Neutrophil (primary cell): ENCODE results near the gene MYOZ3.

Experiments
- H3K27ac ChIP-seq: fragments of 200-600 bp; sonication (generic); 2 replicates; pipeline ENCODE4 v1.5.1; 2016; ENCODE audit warnings: mild to moderate bottlenecking, moderate library complexity
- H3K27me3 ChIP-seq: fragments of 200-600 bp; sonication (generic); 2 replicates; pipeline ENCODE4 v1.6.0; 2016; ENCODE audit warnings: mild to moderate bottlenecking
- H3K36me3 ChIP-seq: fragments of 200-600 bp; sonication (generic); 2 replicates; pipeline ENCODE4 v1.5.1; 2017
- H3K4me1 ChIP-seq, 2 experiments: fragments of 200-600 bp in 1 of 2; sonication (generic) in 1 of 2; 1 replicate in 1 of 2; 2 replicates in 1 of 2; pipeline versions ENCODE4 v1.5.1 to v1.6.1; 2013 to 2016; ENCODE audit warnings: low read depth in 1 of 2, low read length in 1 of 2, mild to moderate bottlenecking in 1 of 2, moderate library complexity in 1 of 2; ENCODE audit not compliant: control insufficient read depth in 1 of 2, insufficient read depth in 1 of 2
- H3K4me3 ChIP-seq, 2 experiments: fragments of 200-600 bp in 1 of 2; sonication (generic) in 1 of 2; 1 replicate in 1 of 2; 2 replicates in 1 of 2; pipeline ENCODE4 v1.5.1; 2013 to 2016; ENCODE audit warnings: low read depth in 1 of 2, low read length in 1 of 2, mild to moderate bottlenecking in 1 of 2, moderate library complexity in 1 of 2
- H3K9me3 ChIP-seq: fragments of 200-600 bp; sonication (generic); 2 replicates; pipeline ENCODE4 v1.5.1; 2016
- TF ChIP-seq, protein P1 (sequence below): fragments of 200-600 bp; sonication (generic); IDR thresholded peaks from 2 replicates; pipeline ENCODE4 v1.5.1; 2016; ENCODE audit warnings: antibody characterized with exemption

MYOZ3 gene

DNA sequence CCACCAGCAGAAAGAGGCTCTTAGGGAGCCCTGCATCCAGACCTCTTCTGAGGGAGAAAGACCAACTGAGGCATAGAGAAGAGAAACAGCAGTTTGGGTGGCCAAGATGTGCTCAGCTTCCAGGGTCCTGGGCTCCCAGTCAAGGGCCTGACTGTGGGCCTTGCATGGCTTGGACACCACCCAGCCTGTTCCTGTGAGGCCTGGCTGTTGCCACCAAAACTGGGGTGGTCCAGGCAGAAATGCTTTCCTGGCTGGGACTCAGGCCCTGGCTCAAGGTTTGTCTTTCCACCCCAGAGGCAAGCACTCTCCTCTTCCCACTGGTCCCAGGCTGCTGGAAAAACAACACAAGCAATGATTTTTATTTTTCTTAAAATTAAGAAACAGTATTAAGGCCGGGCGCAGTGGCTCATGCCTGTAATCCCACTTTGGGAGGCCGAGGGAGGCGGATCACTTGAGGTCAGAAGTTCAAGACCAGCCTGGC is 13.3 kb downstream of the MYOZ3 start:
- Histone ChIP-seq H3K27ac (no peak overlapping the region), H3K36me3 (no peaks in the 10 kb centered on the region), H3K9me3 (no peaks in the 10 kb centered on the region), H3K27me3 (peaks cover 25% of the 10 kb centered on the region), H3K4me1 (peaks cover 23 to 28% of the 10 kb centered on the region in 2 experiments), H3K4me3 (no peak overlapping the region)
- TF ChIP-seq, protein P1, sequence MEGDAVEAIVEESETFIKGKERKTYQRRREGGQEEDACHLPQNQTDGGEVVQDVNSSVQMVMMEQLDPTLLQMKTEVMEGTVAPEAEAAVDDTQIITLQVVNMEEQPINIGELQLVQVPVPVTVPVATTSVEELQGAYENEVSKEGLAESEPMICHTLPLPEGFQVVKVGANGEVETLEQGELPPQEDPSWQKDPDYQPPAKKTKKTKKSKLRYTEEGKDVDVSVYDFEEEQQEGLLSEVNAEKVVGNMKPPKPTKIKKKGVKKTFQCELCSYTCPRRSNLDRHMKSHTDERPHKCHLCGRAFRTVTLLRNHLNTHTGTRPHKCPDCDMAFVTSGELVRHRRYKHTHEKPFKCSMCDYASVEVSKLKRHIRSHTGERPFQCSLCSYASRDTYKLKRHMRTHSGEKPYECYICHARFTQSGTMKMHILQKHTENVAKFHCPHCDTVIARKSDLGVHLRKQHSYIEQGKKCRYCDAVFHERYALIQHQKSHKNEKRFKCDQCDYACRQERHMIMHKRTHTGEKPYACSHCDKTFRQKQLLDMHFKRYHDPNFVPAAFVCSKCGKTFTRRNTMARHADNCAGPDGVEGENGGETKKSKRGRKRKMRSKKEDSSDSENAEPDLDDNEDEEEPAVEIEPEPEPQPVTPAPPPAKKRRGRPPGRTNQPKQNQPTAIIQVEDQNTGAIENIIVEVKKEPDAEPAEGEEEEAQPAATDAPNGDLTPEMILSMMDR = no peak

DNA sequence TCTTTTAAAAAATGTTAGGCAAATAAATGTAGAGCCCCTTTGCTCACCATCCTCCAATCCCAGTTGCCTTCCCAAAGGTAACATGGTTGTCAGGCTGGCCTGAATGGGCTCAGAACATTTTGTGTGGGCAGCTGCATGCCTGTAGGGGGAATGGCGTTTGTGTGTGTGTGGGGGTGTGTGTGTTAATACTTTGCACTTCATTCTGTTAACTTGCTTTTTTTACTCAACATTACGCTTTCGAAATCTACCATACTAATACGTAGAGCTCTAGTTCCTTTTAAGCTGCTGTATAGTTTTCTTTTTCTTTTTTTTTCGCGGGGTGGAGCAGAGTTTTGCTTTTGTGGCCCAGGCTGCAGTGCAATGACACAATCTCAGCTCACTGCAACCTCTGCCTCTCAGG is 14.0 kb downstream of the MYOZ3 start:
- peaks cover 23 to 28% of the 10 kb centered on the region in 2 experiments for H3K4me1 ChIP-seq
- H3K4me3 ChIP-seq = no peak overlapping the region

DNA sequence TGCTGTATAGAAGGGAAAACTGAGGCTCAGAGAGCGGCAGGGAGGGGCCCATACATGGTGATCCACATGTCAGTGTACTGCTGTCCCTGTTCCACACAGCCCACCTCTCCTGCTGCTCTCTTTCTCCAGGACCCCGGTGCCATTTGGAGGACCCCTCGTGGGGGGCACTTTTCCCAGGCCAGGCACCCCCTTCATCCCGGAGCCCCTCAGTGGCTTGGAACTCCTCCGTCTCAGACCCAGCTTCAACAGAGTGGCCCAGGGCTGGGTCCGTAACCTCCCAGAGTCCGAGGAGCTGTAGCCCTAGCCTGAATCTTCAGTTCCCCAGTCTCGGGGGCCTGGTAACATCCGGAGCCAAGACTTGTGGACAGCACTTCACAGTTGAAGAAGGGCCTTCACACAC is 15.5 kb downstream of the MYOZ3 start:
- Histone ChIP-seq H3K4me1 (peaks cover 18 to 21% of the 10 kb centered on the region in 2 experiments), H3K9me3 (no peaks in the 10 kb centered on the region), H3K27ac (no peak overlapping the region), H3K4me3 (no peak overlapping the region), H3K27me3 (peaks cover 10% of the 10 kb centered on the region), H3K36me3 (no peaks in the 10 kb centered on the region)
- TF ChIP-seq, protein P1 = no peak

More for the DNA sequence above, 14.0 kb downstream of the MYOZ3 start:
- Histone ChIP-seq H3K9me3 (no peaks in the 10 kb centered on the region), H3K27me3 (peaks cover 25% of the 10 kb centered on the region), H3K27ac (no peak overlapping the region), H3K36me3 (no peaks in the 10 kb centered on the region)
- TF ChIP-seq, protein P1 = no peak

DNA sequence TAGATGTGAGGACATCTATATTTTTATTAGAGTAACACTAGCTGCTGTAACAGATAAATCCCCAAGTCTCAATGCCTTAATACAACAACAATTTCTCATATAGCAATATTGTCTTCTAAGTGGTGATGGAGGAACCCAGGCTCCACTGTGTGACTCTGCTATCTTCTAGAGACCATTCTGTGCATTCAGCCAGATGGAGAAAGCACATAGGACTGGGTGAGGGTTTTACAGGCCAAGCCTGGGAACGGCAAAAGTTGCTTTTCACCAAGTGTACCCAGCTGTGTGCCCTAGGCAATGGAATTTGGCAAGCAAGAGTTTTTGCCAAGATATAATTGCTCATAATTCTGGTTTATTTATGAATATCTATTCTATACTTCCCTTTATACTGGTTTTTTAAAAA is 28.1 kb downstream of the MYOZ3 start:
- Histone ChIP-seq H3K36me3 (peaks cover 51% of the 10 kb centered on the region), H3K27me3 (no peaks in the 10 kb centered on the region), H3K9me3 (no peaks in the 10 kb centered on the region), H3K4me3 (no peak overlapping the region), H3K4me1 (peaks cover 6 to 9% of the 10 kb centered on the region in 2 experiments), H3K27ac (no peak overlapping the region)
- TF ChIP-seq, protein P1 = no peak

DNA sequence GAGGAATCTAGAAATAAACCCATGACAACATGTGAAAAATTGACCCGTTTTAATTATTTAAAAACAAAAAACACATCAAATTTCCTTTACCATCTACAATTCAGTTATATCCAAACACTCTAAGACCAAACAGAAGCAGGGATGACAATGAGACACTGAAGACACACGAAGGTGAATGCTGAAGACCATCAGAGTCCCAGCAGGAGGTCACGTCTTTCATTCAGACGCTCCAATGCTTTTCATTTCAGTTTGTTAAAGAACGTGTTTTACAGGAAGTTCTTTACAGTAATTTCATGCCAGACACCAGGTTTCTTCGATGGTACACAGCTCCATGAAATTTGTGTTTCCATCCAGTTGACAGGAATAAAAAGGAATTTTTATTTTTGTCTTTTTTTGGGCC is 29.7 kb downstream of the MYOZ3 start:
- Histone ChIP-seq H3K36me3 (peaks cover 68% of the 10 kb centered on the region), H3K4me3 (no peak overlapping the region), H3K27me3 (no peaks in the 10 kb centered on the region), H3K27ac (peak overlapping the region; percentile 21), H3K9me3 (no peaks in the 10 kb centered on the region), H3K4me1 (peaks cover 6 to 9% of the 10 kb centered on the region in 2 experiments)
- TF ChIP-seq, protein P1 = no peak

DNA sequence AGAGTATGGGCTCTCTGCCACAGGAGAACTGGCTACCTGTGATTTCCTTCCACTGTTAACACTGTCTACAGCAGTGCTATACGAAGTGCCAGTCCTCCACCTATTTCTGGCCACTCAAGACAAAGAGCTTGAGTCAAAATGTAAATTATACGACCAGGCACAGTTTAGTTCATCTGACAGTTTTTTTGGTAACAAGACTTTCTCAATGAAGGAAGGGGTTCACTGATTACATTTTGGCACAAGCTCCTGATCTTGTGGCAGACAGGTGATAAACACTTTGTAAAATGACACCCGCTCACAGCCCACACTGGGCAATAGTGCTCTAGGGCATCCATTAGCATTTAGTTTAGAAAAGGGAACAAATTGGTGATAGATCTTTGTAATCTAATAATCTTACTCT is 31.2 kb downstream of the MYOZ3 start:
- Histone ChIP-seq H3K36me3 (peaks cover 83% of the 10 kb centered on the region), H3K4me1 (peaks cover 6 to 9% of the 10 kb centered on the region in 2 experiments), H3K27me3 (no peaks in the 10 kb centered on the region), H3K9me3 (no peaks in the 10 kb centered on the region), H3K4me3 (no peak overlapping the region), H3K27ac (no peak overlapping the region)
- TF ChIP-seq, protein P1 = no peak
